Parietal lobe (tissue), 1 donor: ENCODE results near the gene C20orf202. TPM values are rescaled to one million over a fixed set of nuclear protein-coding genes. Genes with fewer than 3 reads are reported as not detected.

Experiments
- total RNA-seq: library from RNA; depleted of rRNA; stranded (reverse); fragments of >200 nt; gene quantifications from one replicate; pipeline ENCODE4 v1.2.3, GENCODE V29; 2014

C20orf202 gene
- 1.3 TPM for total RNA-seq

GRCh38 chr20:1202762-1203504, at the start of gene C20orf202:
TSS of gene C20orf202 (plus strand) at chr20:1203454. CDS start at chr20:1203586, 132 bp downstream.

GRCh38 chr20:1184638-1185315, 18.5 kb upstream of the C20orf202 start, which contains the start of gene TMEM74B:
TSS of gene TMEM74B (minus strand) at chr20:1184981. CDS start at chr20:1183801, 1,180 bp downstream.

GRCh38 chr20:1225783-1226654, 22.8 kb downstream of the C20orf202 start, which contains the start of gene RAD21L1:
TSS of gene RAD21L1 (plus strand) at chr20:1226044. CDS start at chr20:1228454, 2,410 bp downstream.

Other genes starting within 250 kb of the C20orf202 start
- gene RSPO4, start 201.1 kb upstream of the C20orf202 start, total RNA-seq: not detected
- gene PSMF1, start 84.9 kb upstream of the C20orf202 start, total RNA-seq: 42.3 TPM
- gene TMEM74B, start 18.5 kb upstream of the C20orf202 start, total RNA-seq: 12.5 TPM
- gene RAD21L1, start 22.6 kb downstream of the C20orf202 start, total RNA-seq: not detected
- gene SNPH, start 62.8 kb downstream of the C20orf202 start, total RNA-seq: 22.2 TPM
- gene SDCBP2, start 125.7 kb downstream of the C20orf202 start, total RNA-seq: 2.8 TPM
- 101 TPM for gene FKBP1A, start 189.6 kb downstream of the C20orf202 start, total RNA-seq